Mesenchymal stem cell (in vitro differentiated cells and primary cell): ENCODE data around the gene NUP107. TPM values are rescaled to one million over a fixed set of nuclear protein-coding genes. Genes with fewer than 3 reads are reported as not detected.
"Not testable (repeated sequence)": the region's sequence is repeated elsewhere in the genome, so short reads cannot be mapped to it uniquely, and the experiment has no call there.

Experiments used
- DNase-seq: peaks from one replicate; pipeline ENCODE4 v3.0.0-alpha.2; 2013
- H2AFZ ChIP-seq: one replicate; pipeline ENCODE4 v1.6.1; 2013; ENCODE audit warnings: low read depth, mild to moderate bottlenecking, control low read depth, inconsistent platforms, low read length, moderate library complexity
- H2AK5ac ChIP-seq: 2 replicates; pipeline ENCODE4 v1.6.1; 2013; ENCODE audit warnings: low read length, moderate library complexity, mild to moderate bottlenecking, inconsistent platforms; ENCODE audit not compliant: severe bottlenecking
- H2BK120ac ChIP-seq: one replicate; pipeline ENCODE4 v1.6.1; 2013; ENCODE audit warnings: low read depth, mild to moderate bottlenecking, inconsistent platforms, low read length, moderate library complexity
- H2BK12ac ChIP-seq, 2 experiments: one replicate each; pipeline ENCODE4 v1.6.1; 2013; ENCODE audit warnings: inconsistent platforms in 2 of 2, low read length in 2 of 2, mild to moderate bottlenecking in 2 of 2, moderate library complexity in 2 of 2, control low read depth in 1 of 2
- H2BK15ac ChIP-seq: one replicate; pipeline ENCODE4 v1.6.1; 2013; ENCODE audit warnings: mild to moderate bottlenecking, low read depth, inconsistent platforms; ENCODE audit not compliant: poor library complexity, severe bottlenecking
- H2BK5ac ChIP-seq: 2 replicates; pipeline ENCODE4 v1.6.1; 2013; ENCODE audit warnings: low read depth, mild to moderate bottlenecking, low read length, control low read depth, inconsistent platforms; ENCODE audit not compliant: poor library complexity, severe bottlenecking
- H3K14ac ChIP-seq, 2 experiments: one replicate each; pipeline ENCODE4 v1.6.1; 2013; ENCODE audit warnings: inconsistent platforms in 2 of 2, low read length in 2 of 2, control low read depth in 1 of 2, mild to moderate bottlenecking in 1 of 2, moderate library complexity in 1 of 2
- H3K18ac ChIP-seq, 2 experiments: one replicate each; pipeline ENCODE4 v1.6.1; 2013; ENCODE audit warnings: inconsistent platforms in 2 of 2, low read length in 2 of 2, control low read depth in 1 of 2, low read depth in 1 of 2, mild to moderate bottlenecking in 1 of 2
- H3K23ac ChIP-seq, 2 experiments: one replicate each; pipeline ENCODE4 v1.6.1; 2013; ENCODE audit warnings: inconsistent platforms in 2 of 2, low read length in 2 of 2, mild to moderate bottlenecking in 2 of 2, moderate library complexity in 2 of 2, control low read depth in 1 of 2
- H3K27ac ChIP-seq: 2 replicates; pipeline ENCODE4 v1.5.1; 2013; ENCODE audit warnings: mild to moderate bottlenecking, moderate library complexity, low read length, control low read depth, inconsistent platforms; ENCODE audit not compliant: poor library complexity, severe bottlenecking
- H3K27me3 ChIP-seq, 2 experiments: 2 replicates each; pipeline versions ENCODE4 v1.6.1 to v1.7.0; 2013; ENCODE audit warnings: low read length in 2 of 2, mild to moderate bottlenecking in 2 of 2, moderate library complexity in 2 of 2, control low read depth in 1 of 2, inconsistent platforms in 1 of 2; ENCODE audit not compliant: control insufficient read depth in 1 of 2, insufficient read depth in 1 of 2
- H3K36me3 ChIP-seq, 2 experiments: 2 replicates each; pipeline versions ENCODE4 v1.6.1 to v1.7.0; 2013; ENCODE audit warnings: low read length in 2 of 2, control low read depth in 1 of 2, inconsistent platforms in 1 of 2, low read depth in 1 of 2, mild to moderate bottlenecking in 1 of 2; ENCODE audit not compliant: insufficient read depth in 2 of 2, control insufficient read depth in 1 of 2
- H3K4ac ChIP-seq, 2 experiments: one replicate each; pipeline ENCODE4 v1.6.1; 2013; ENCODE audit warnings: inconsistent platforms in 2 of 2, low read length in 2 of 2, mild to moderate bottlenecking in 2 of 2, moderate library complexity in 2 of 2, control low read depth in 1 of 2, low read depth in 1 of 2
- H3K4me1 ChIP-seq: 2 replicates; pipeline ENCODE4 v1.6.1; 2013; ENCODE audit warnings: low read depth, low read length, control low read depth; ENCODE audit not compliant: control insufficient read depth, insufficient read depth
- H3K4me2 ChIP-seq: 2 replicates; pipeline ENCODE4 v1.6.1; 2013; ENCODE audit warnings: low read length, mild to moderate bottlenecking, inconsistent platforms; ENCODE audit not compliant: poor library complexity, severe bottlenecking
- H3K4me3 ChIP-seq, 2 experiments: 2 replicates each; pipeline versions ENCODE4 v1.5.1 to v1.7.0; 2013; ENCODE audit warnings: low read length in 2 of 2, mild to moderate bottlenecking in 2 of 2, control low read depth in 1 of 2, low read depth in 1 of 2; ENCODE audit not compliant: insufficient read depth in 1 of 2
- H3K79me1 ChIP-seq: replicated peaks from 2 replicates; pipeline ENCODE4 v1.6.1; 2013; ENCODE audit warnings: mild to moderate bottlenecking, control low read depth, low read length, inconsistent platforms; ENCODE audit not compliant: poor library complexity, severe bottlenecking
- H3K9ac ChIP-seq: 2 replicates; pipeline ENCODE4 v1.7.0; 2013; ENCODE audit warnings: mild to moderate bottlenecking, low read length, moderate library complexity
- H3K9me3 ChIP-seq: 2 replicates; pipeline ENCODE4 v1.7.0; 2013; ENCODE audit warnings: mild to moderate bottlenecking, low read length; ENCODE audit not compliant: control insufficient read depth
- H4K8ac ChIP-seq: one replicate; pipeline ENCODE4 v1.6.1; 2013; ENCODE audit warnings: inconsistent platforms, mild to moderate bottlenecking, low read length, moderate library complexity
- H4K91ac ChIP-seq: one replicate; pipeline ENCODE4 v1.6.1; 2013; ENCODE audit warnings: mild to moderate bottlenecking, low read length, inconsistent platforms
- WGBS: methylation state at CpG from one replicate; pipeline ENCODE4 v1.1.7; 2013; ENCODE audit warnings: mixed read lengths; 5-methylcytosine and 5-hydroxymethylcytosine counted together
- polyA plus RNA-seq, 2 experiments: library from polyadenylated mRNA; stranded (reverse); fragments of 200-250 nt; gene quantifications; one replicate each; pipeline ENCODE4 v1.2.3, GENCODE V29; 2013

Gene NUP107
- polyA plus RNA-seq (2013, experiment 1 of 2), result 19.4 TPM
- 20.8 TPM for polyA plus RNA-seq (2013, experiment 2 of 2)

- no peak within 1 kb of the TSS for H2BK12ac ChIP-seq
- peak within 1 kb of the TSS; percentile 22 for H2AK5ac ChIP-seq
- no peak within 1 kb of the TSS for H4K91ac ChIP-seq
- H3K18ac ChIP-seq, result peak within 1 kb of the TSS in 1 of 2 experiments; percentile 1
- no peak within 1 kb of the TSS for H2BK5ac ChIP-seq
- under 1% methylated on average over 43 of the region's 44 CpGs for WGBS
- peaks cover 8% of the 10 kb centered on the region for H3K79me1 ChIP-seq
- peak within 1 kb of the TSS in 1 of 2 experiments; percentile 61 for H3K4ac ChIP-seq
- peak within 1 kb of the TSS; percentile 84 for H2AFZ ChIP-seq
- peak within 1 kb of the TSS; percentile 98 for H4K8ac ChIP-seq
- H2BK120ac ChIP-seq, result peak within 1 kb of the TSS; percentile 34
- H3K9ac ChIP-seq, result peak within 1 kb of the TSS; percentile 89
- peak; percentile 99 for DNase-seq
- H3K4me2 ChIP-seq, result peak within 1 kb of the TSS; percentile 94
- peaks cover 1% of the 10 kb centered on the region for H3K4me1 ChIP-seq
- H3K14ac ChIP-seq, result no peak within 1 kb of the TSS
- H3K36me3 ChIP-seq, result peaks cover 4 to 21% of the 10 kb centered on the region in 2 experiments
- peak within 1 kb of the TSS; percentile 89 to 95 for H3K4me3 ChIP-seq
- H3K27ac ChIP-seq, result peak within 1 kb of the TSS; percentile 90
- no peaks in the 10 kb centered on the region for H3K27me3 ChIP-seq
- peak within 1 kb of the TSS in 1 of 2 experiments; percentile 63 for H3K23ac ChIP-seq
- no peaks in the 10 kb centered on the region for H3K9me3 ChIP-seq
- no peak within 1 kb of the TSS for H2BK15ac ChIP-seq
Measured at GRCh38 chr12:68686595-68687521, at the start of gene NUP107. NUP107 (plus strand) TSS chr12:68686978; CDS start chr12:68687066, 88 bp downstream.

- not testable (repeated sequence) for H4K91ac ChIP-seq, H3K4me3 ChIP-seq, H3K4me1 ChIP-seq, H3K27ac ChIP-seq, H2BK15ac ChIP-seq, H3K79me1 ChIP-seq, H3K18ac ChIP-seq, H2AFZ ChIP-seq, H3K23ac ChIP-seq, H2BK120ac ChIP-seq, H3K14ac ChIP-seq, H3K27me3 ChIP-seq, H3K4me2 ChIP-seq, DNase-seq, H2AK5ac ChIP-seq, H2BK12ac ChIP-seq, H4K8ac ChIP-seq, H3K4ac ChIP-seq, H3K9me3 ChIP-seq, H2BK5ac ChIP-seq, H3K9ac ChIP-seq
- 100% methylated on average over 2 of the region's 3 CpGs for WGBS
- H3K36me3 ChIP-seq, result peaks cover 3 to 16% of the 10 kb centered on the region in 2 experiments
Measured at GRCh38 chr12:68637439-68637838, 49.3 kb upstream of the NUP107 start.

DNA sequence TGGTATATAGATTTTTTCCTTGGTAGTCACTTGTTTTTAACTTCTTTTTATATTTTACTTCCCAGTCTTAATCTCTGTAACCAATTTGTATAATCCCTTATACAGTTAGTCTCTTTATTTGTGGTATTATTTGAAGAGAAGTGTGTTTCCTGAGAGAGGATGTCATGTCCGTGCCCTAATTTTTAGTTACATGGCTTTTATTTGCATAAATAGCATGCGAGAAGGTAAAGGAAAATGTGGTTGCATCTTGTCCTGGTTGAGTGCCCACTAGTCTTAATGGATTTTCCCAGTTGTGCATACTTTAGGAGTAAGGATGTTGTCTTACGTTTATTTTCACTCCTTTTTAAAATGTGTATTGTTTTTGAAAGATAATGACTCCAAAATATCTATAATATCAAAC lies 48.6 kb upstream of the NUP107 start:
- H2BK5ac ChIP-seq, result no peak overlapping the region
- no peaks in the 10 kb centered on the region for H3K27me3 ChIP-seq
- peaks cover 7 to 16% of the 10 kb centered on the region in 2 experiments for H3K36me3 ChIP-seq
- no peak overlapping the region for H3K4me3 ChIP-seq
- no peak overlapping the region for H3K23ac ChIP-seq
- no peak overlapping the region for H3K14ac ChIP-seq
- H2BK120ac ChIP-seq, result no peak overlapping the region
- H3K27ac ChIP-seq, result no peak overlapping the region
- H3K4me2 ChIP-seq, result no peak overlapping the region
- no peak overlapping the region for H2BK12ac ChIP-seq
- H2AK5ac ChIP-seq, result no peak overlapping the region
- no peak overlapping the region for H3K9ac ChIP-seq
- H4K8ac ChIP-seq, result no peak overlapping the region
- no peak overlapping the region for H3K4ac ChIP-seq
- H2BK15ac ChIP-seq, result no peak overlapping the region
- no peak overlapping the region for H2AFZ ChIP-seq
- peaks cover 5% of the 10 kb centered on the region for H3K4me1 ChIP-seq
- no peaks in the 10 kb centered on the region for H3K9me3 ChIP-seq
- H3K18ac ChIP-seq, result no peak overlapping the region
- H4K91ac ChIP-seq, result no peak overlapping the region
- no peak for DNase-seq
- H3K79me1 ChIP-seq, result no peaks in the 10 kb centered on the region
- WGBS, result 95% methylated on average over 2 of the region's 3 CpGs

DNA sequence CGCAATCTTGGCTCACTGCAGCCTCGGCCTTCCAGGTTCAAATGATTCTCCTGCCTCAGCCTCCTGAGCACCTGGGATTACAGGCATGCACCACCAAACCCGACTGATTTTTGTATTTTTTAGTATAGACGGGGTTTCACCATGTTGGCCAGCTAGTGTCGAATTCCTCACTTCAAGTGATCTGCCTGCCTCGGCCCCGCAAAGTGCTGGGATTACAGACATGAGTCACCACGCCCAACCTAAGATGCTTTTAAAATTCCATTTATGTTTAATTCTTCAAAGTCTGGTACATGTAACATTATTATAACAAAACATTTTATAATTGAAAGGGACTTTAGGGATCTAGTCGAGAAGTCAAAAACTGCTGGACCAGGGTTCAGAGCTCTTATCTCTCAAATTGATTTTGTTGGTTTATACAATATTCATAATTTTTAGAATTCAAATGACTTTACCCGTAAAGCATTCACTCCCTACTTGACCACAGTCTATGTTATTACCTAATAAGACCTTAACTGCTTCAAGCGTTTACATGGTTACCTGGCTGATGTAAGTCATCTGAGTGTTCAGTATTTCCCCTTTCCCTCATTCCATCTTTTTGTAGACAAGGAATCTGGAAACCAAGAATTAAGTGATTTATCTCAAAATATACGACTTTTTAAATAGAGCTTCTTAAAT lies 47.9 kb upstream of the NUP107 start:
- H2BK12ac ChIP-seq, result no peak overlapping the region
- no peak overlapping the region for H3K4ac ChIP-seq
- no peak overlapping the region for H4K8ac ChIP-seq
- H3K23ac ChIP-seq, result no peak overlapping the region
- no peak overlapping the region for H3K27ac ChIP-seq
- H3K27me3 ChIP-seq, result no peaks in the 10 kb centered on the region
- H2AK5ac ChIP-seq, result no peak overlapping the region
- no peak overlapping the region for H3K4me3 ChIP-seq
- no peak overlapping the region for H2AFZ ChIP-seq
- no peak overlapping the region for H3K18ac ChIP-seq
- H3K14ac ChIP-seq, result no peak overlapping the region
- H3K79me1 ChIP-seq, result no peaks in the 10 kb centered on the region
- no peaks in the 10 kb centered on the region for H3K9me3 ChIP-seq
- H2BK15ac ChIP-seq, result no peak overlapping the region
- peaks cover 7 to 16% of the 10 kb centered on the region in 2 experiments for H3K36me3 ChIP-seq
- peaks cover 5% of the 10 kb centered on the region for H3K4me1 ChIP-seq
- H2BK120ac ChIP-seq, result no peak overlapping the region
- 84% methylated on average over 9 of the region's 12 CpGs for WGBS
- H2BK5ac ChIP-seq, result no peak overlapping the region
- no peak overlapping the region for H4K91ac ChIP-seq
- DNase-seq, result peak; percentile 30
- no peak overlapping the region for H3K9ac ChIP-seq
- H3K4me2 ChIP-seq, result no peak overlapping the region
